Cardiac fibroblast (primary cell): ENCODE measurements around the gene TGFBRAP1.
"Not testable (repeated sequence)": the region's sequence is repeated elsewhere in the genome, so short reads cannot be mapped to it uniquely, and the experiment has no call there.

Source experiments
- DNase-seq, 2 donors: peaks; one replicate each; pipeline versions ENCODE4 v3.0.0 to v3.0.0-alpha.2; 2010; ENCODE audit warnings: low read depth in 2 of 2
- H3K4me3 ChIP-seq, 2 donors: replicated peaks in 1 of 2; 1 replicate in 1 of 2; 2 replicates in 1 of 2; pipeline ENCODE4 v1.5.1; 2011; ENCODE audit warnings: low read depth in 2 of 2, low read length in 2 of 2, mild to moderate bottlenecking in 2 of 2, moderate library complexity in 1 of 2
- CTCF ChIP-seq: IDR thresholded peaks from one replicate; pipeline ENCODE4 v1.5.1; 2011; ENCODE audit warnings: low read depth, mild to moderate bottlenecking, low read length, inconsistent platforms

The TGFBRAP1 gene

GRCh38 chr2:105256431-105257047 lies 73.0 kb downstream of the TGFBRAP1 start:
- DNase-seq, result no peak
- no peak overlapping the region for H3K4me3 ChIP-seq
- no peak for TF ChIP-seq CTCF

GRCh38 chr2:105255979-105256378 lies 73.6 kb downstream of the TGFBRAP1 start:
- no peak for DNase-seq
- H3K4me3 ChIP-seq, result no peak overlapping the region
- no peak for TF ChIP-seq CTCF

GRCh38 chr2:105254531-105255210 lies 74.9 kb downstream of the TGFBRAP1 start:
- no peak overlapping the region for H3K4me3 ChIP-seq
- DNase-seq, result no peak
- no peak for TF ChIP-seq CTCF

DNA sequence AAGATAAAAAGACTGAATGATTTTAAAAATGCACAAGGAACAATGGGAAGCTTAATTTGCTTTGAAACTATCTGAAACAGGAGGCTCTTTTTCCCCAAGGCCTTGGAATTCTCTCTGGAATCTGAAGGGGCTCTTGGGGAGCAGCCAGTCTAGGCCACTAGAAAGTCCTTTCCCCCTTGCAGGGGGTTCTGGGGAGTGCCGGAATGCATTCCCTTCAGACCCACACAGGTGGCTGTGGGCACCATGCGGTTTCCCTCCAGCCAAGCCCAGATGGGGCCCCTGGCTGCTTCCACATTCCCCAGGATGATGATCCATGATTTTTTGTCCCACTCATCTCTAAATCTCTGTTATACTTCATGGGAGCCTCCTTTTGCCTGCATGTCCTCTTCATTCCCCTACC lies 77.3 kb downstream of the TGFBRAP1 start:
- DNase-seq, result no peak
- no peak for TF ChIP-seq CTCF
- H3K4me3 ChIP-seq, result no peak overlapping the region

DNA sequence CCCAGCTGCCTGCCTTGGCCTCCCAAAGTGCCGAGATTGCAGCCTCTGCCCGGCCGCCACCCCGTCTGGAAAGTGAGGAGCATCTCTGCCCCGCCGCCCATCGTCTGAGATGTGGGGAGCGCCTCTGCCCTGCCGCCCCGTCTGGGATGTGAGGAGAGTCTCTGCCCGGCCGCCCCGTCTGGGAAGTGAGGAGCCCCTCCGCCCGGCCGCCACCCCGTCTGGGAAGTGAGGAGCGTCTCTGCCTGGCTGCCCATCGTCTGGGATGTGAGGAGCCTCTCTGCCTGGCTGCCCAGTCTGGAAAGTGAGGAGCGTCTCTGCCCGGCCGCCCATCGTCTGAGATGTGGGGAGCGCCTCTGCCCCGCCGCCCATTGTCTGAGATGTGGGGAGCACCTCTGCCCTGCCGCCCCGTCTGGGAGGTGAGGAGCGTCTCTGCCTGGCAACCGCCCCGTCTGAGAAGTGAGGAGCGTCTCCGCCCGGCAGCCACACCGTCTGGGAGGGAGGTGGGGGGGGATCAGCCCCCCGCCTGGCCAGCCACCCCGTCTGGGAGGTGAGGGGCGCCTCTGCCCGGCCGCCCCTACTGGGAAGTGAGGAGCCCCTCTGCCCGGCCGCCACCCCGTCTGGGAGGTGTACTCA lies 78.4 kb downstream of the TGFBRAP1 start:
- not testable (repeated sequence) for H3K4me3 ChIP-seq, DNase-seq

DNA sequence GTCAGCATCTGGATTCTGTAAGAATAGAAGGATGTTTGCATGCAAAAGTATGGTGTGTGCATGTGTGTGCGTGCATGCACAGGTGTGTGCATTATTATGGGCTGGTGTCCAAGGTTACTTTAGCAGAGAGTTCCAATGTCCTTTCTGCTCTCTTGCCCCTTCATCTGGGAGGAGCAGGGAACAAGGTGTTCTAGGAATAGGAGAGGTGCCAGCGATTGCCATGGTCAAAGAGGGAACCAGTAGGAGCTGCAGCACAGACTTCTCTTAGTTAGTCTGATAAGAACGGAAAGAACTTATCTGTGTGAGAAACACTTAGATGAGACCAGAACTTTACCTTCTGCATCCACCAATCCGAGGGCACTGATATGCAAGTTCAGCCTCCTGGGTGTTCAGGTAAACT lies 79.6 kb downstream of the TGFBRAP1 start:
- no peak overlapping the region for H3K4me3 ChIP-seq
- no peak for TF ChIP-seq CTCF
- no peak for DNase-seq

DNA sequence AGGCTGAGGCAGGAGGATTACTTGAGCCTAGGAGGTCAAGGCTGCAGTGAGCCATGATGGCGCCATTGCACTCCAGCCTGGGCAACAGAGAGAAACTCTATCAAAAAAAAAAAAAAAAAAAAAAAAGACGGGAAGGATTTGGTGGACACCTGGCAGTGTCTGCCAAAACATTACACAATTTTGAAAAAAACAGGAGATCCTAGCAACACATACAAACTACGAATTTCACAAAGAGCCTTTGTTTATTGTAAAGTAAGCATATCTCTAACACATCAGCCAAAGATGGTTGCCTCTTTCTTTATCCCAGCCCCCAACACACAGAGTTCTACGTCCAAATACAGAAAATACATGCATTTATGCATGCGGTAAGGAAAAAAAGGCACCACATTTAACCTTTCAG lies 80.4 kb downstream of the TGFBRAP1 start:
- DNase-seq, result no peak
- no peak for TF ChIP-seq CTCF
- no peak overlapping the region for H3K4me3 ChIP-seq
